GM18526 (cell line): ENCODE results near the gene GALC.

ENCODE experiments used
- POLR2A ChIP-seq: IDR thresholded peaks from 3 replicates; pipeline ENCODE4 v1.6.1; 2011; ENCODE audit not compliant: insufficient read length; ENCODE audit errors: extremely low read depth

Gene GALC

GRCh38 chr14:87992346-87992717 is 650 bp downstream of the GALC start:
- TF ChIP-seq POLR2A = no peak

- no peak for TF ChIP-seq POLR2A
Measured at GRCh38 chr14:87990682-87991081, 2.3 kb downstream of the GALC start.

GRCh38 chr14:87989956-87990299 is 3.1 kb downstream of the GALC start:
- no peak for TF ChIP-seq POLR2A

- no peak for TF ChIP-seq POLR2A
Measured at GRCh38 chr14:87989221-87989955, 3.6 kb downstream of the GALC start.

GRCh38 chr14:87979689-87980088 is 13.3 kb downstream of the GALC start:
- TF ChIP-seq POLR2A = no peak

- no peak for TF ChIP-seq POLR2A
Measured at GRCh38 chr14:87975636-87976035, 17.3 kb downstream of the GALC start.

GRCh38 chr14:87971010-87971409 is 22.0 kb downstream of the GALC start:
- no peak for TF ChIP-seq POLR2A

- TF ChIP-seq POLR2A = no peak
Measured at GRCh38 chr14:87967496-87967895, 25.5 kb downstream of the GALC start.

GRCh38 chr14:87966816-87967215 is 26.2 kb downstream of the GALC start:
- no peak for TF ChIP-seq POLR2A

GRCh38 chr14:87961246-87961645 is 31.7 kb downstream of the GALC start:
- TF ChIP-seq POLR2A = no peak

GRCh38 chr14:87960013-87960787 is 32.8 kb downstream of the GALC start:
- TF ChIP-seq POLR2A = no peak

GRCh38 chr14:87955501-87955900 is 37.5 kb downstream of the GALC start:
- no peak for TF ChIP-seq POLR2A

- no peak for TF ChIP-seq POLR2A
Measured at GRCh38 chr14:87952307-87953094, 40.5 kb downstream of the GALC start.

GRCh38 chr14:87944987-87945604 is 47.9 kb downstream of the GALC start:
- no peak for TF ChIP-seq POLR2A

GRCh38 chr14:87940894-87941293 is 52.1 kb downstream of the GALC start:
- TF ChIP-seq POLR2A = no peak
